K562 (cell line): Measurements from ENCODE around the gene COX4I2. TPM values are rescaled to one million over a fixed set of nuclear protein-coding genes. Genes with fewer than 3 reads are reported as not detected.

Experiments
- BDP1 ChIP-seq: IDR thresholded peaks from 3 replicates; pipeline ENCODE4 v1.6.1; 2011; ENCODE audit not compliant: insufficient read length, insufficient read depth
- CBFA2T2 ChIP-seq: fragments of 450-650 bp; conservative IDR thresholded peaks from 2 replicates; pipeline ENCODE4 v1.6.1; 2017; ENCODE audit warnings: mild to moderate bottlenecking
- CEBPG ChIP-seq, 3 experiments: fragments of 200-800 bp in 1 of 3; sonication (Bioruptor generic) in 1 of 3; sonication (generic) in 1 of 3; formaldehyde crosslinking in 1 of 3; IDR thresholded peaks in 2 of 3; conservative IDR thresholded peaks in 1 of 3; 2 replicates each; pipeline versions ENCODE4 v1.6.1 to v1.8.0; 2016 to 2022; ENCODE audit warnings: missing compliant biosample characterization in 2 of 3, missing genetic modification characterization in 2 of 3, mild to moderate bottlenecking in 1 of 3, missing genetic modification reagents in 1 of 3
- CTBP1 ChIP-seq: fragments of 450-650 bp; IDR thresholded peaks from 2 replicates; pipeline ENCODE4 v1.6.1; 2016; ENCODE audit warnings: borderline replicate concordance
- ELF1 ChIP-seq: fragments of 200-800 bp; sonication (Bioruptor generic); IDR thresholded peaks from 2 replicates; pipeline ENCODE4 v1.6.1; 2016; ENCODE audit warnings: missing genetic modification characterization, missing compliant biosample characterization
- ELF4 ChIP-seq: fragments of 450-650 bp; formaldehyde crosslinking; IDR thresholded peaks from 2 replicates; pipeline ENCODE4 v1.4.0; 2022; ENCODE audit warnings: missing genetic modification characterization
- EP300 ChIP-seq: IDR thresholded peaks from 2 replicates; pipeline ENCODE4 v1.6.1; 2012; ENCODE audit warnings: low read length, improper control_type of control experiment
- EP400 ChIP-seq: fragments of 450-650 bp; IDR thresholded peaks from 2 replicates; pipeline ENCODE4 v1.6.1; 2017; ENCODE audit warnings: antibody characterized with exemption, mild to moderate bottlenecking, moderate library complexity
- HDAC8 ChIP-seq: fragments of 450-650 bp; IDR thresholded peaks from 2 replicates; pipeline ENCODE4 v1.6.1; 2016; ENCODE audit warnings: mild to moderate bottlenecking, missing genetic modification characterization, moderate library complexity, missing compliant biosample characterization
- HSF4 ChIP-seq: fragments of 250-450 bp; sonication (Bioruptor Pico); IDR thresholded peaks from 2 replicates; pipeline ENCODE4 v2.1.2; 2022; ENCODE audit warnings: mild to moderate bottlenecking, moderate library complexity, borderline replicate concordance
- MAFG ChIP-seq: fragments of 450-650 bp; conservative IDR thresholded peaks from 2 replicates; pipeline ENCODE4 v1.6.1; 2016; ENCODE audit warnings: missing genetic modification characterization, missing compliant biosample characterization
- MAFK ChIP-seq: IDR thresholded peaks from 2 replicates; pipeline ENCODE4 v1.6.1; 2011; ENCODE audit warnings: low read length, improper control_type of control experiment
- PTRF ChIP-seq: fragments of 450-650 bp; IDR thresholded peaks from 2 replicates; pipeline ENCODE4 v1.6.1; 2016; ENCODE audit warnings: mild to moderate bottlenecking, missing genetic modification characterization, missing compliant biosample characterization
- RBBP5 ChIP-seq: fragments of 200-600 bp; sonication (generic); IDR thresholded peaks from 2 replicates; pipeline ENCODE4 v1.6.1; 2012; ENCODE audit warnings: borderline replicate concordance, mild to moderate bottlenecking, low read length, control low read depth, inconsistent platforms; ENCODE audit not compliant: insufficient read depth, poor library complexity, severe bottlenecking
- SRF ChIP-seq, 2 experiments: fragments of 250-450, 450-650 bp in 1 of 2; sonication (Bioruptor Pico) in 1 of 2; sonication (generic) in 1 of 2; formaldehyde crosslinking; IDR thresholded peaks; 2 replicates each; pipeline versions ENCODE4 v1.5.0 to v1.5.1; 2020 to 2022; ENCODE audit warnings: mild to moderate bottlenecking in 1 of 2, missing genetic modification reagents in 1 of 2
- TRIM24 ChIP-seq, 2 experiments: fragments of 450-650 bp; IDR thresholded peaks; 2 replicates each; pipeline ENCODE4 v1.6.1; 2016
- ZNF146 ChIP-seq: IDR thresholded peaks from one replicate; pipeline ENCODE4 v1.6.1; 2018; ENCODE audit warnings: missing compliant biosample characterization; ENCODE audit not compliant: unreplicated experiment
- ZNF354B ChIP-seq: fragments of 250-450 bp; sonication (Bioruptor Pico); IDR thresholded peaks from 2 replicates; pipeline ENCODE4 v1.4.0; 2020
- ZNF408 ChIP-seq: fragments of 250-450 bp; sonication (Bioruptor Pico); IDR thresholded peaks from 2 replicates; pipeline ENCODE4 v1.4.0; 2020; ENCODE audit warnings: low read depth, mild to moderate bottlenecking, moderate library complexity
- ZNF57 ChIP-seq: fragments of 450-650 bp; formaldehyde crosslinking; IDR thresholded peaks from 2 replicates; pipeline ENCODE4 v1.4.0; 2020; ENCODE audit warnings: mild to moderate bottlenecking, moderate library complexity
- polyA plus RNA-seq, 8 experiments: library from polyadenylated mRNA; depleted of rRNA in 4 of 8; stranded (reverse) in 5 of 8; unstranded in 3 of 8; fragments of >200 nt; fragmentation: Nextera tagmentation in 2 of 8; fragmentation: Illumina TruSeq in 1 of 8; extraction: Ambion mirVana in 2 of 8; extraction: Trizol in 1 of 8; gene quantifications; 2 replicates each; pipeline versions ENCODE4 v1.2.1 to v1.2.3, GENCODE V29; 2011 to 2014; ENCODE audit warnings: inconsistent platforms in 1 of 8, missing spikeins in 1 of 8
- total RNA-seq, 7 experiments: library from RNA; depleted of rRNA in 6 of 7; stranded (reverse); fragments of >200 nt in 6 of 7; fragmentation: Illumina TruSeq in 2 of 7; extraction: Trizol in 2 of 7; gene quantifications; 2 replicates each; pipeline versions ENCODE4 v1.2.1 to v1.2.3, GENCODE V29; 2011 to 2021; ENCODE audit warnings: low replicate concordance in 1 of 7
- TF ChIP-seq, protein P1 (sequence below): sonication (generic); formaldehyde crosslinking; IDR thresholded peaks from 2 replicates; pipeline ENCODE4 v1.8.1; 2023; ENCODE audit warnings: mild to moderate bottlenecking, missing genetic modification reagents
- TF ChIP-seq, protein P2 (sequence below): fragments of 450-650 bp; conservative IDR thresholded peaks from 2 replicates; pipeline ENCODE4 v1.6.1; 2016; ENCODE audit warnings: missing genetic modification characterization, low read depth, mild to moderate bottlenecking, control low read depth, missing compliant biosample characterization

Gene COX4I2
- total and polyA plus RNA-seq, 9 of the 15 experiments (the other 6 are each of a cell fraction or from before 2014, with no cell fraction given), result not detected

DNA sequence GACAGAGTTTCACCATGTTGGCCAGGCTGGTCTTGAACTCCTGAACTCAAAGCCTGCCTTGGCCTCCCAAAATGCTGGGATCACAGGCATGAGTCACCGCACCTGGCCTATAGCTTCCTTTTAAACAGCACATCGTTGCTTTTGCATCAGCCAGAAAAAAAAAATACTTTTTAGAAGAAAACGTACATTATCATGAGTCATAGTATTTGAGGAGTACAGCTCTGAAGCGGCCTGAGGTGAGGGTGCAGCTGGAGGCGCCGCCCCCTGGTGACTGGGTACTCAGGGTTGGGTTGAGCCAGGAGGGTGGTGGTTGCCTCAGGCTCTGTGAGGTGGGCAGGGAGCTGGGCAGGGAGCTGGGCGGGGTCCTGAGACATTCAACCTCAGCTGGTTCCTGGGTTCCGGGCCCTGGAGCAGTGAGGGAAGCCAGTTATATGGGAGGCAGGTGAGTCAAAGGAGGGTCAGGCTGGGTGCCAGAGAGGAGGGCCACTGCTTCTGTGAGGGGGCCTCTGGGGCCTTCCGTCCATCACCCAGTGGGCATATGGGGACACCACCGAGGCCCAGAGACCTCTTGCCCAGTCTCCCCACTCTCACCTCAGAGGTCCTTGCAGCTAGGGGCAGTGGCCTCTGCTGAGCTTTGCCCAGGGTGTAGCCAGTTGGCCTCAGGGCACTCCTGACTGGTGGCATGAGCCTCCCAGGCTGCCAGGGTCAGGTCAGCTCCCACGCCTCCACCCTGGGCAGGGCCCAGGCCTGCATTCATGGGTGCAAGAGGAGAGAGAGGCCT is 44.3 kb upstream of the COX4I2 start (continued):
- TF ChIP-seq HDAC8, result no peak
- TF ChIP-seq CBFA2T2, result no peak; the same call in 1 of the 2 replicates
- no peak for TF ChIP-seq HSF4 (CRISPR knock-in tag)
- TF ChIP-seq MAFG, result 0 out of 2 replicates have a peak, but pooled peaks have one; percentile 19
- 0 out of 2 replicates have a peak, but pooled peaks have one; percentile 5 for TF ChIP-seq MAFK
- peak; percentile 88 for TF ChIP-seq CEBPG (CRISPR knock-in tag; IDR thresholded peaks at IDR 0.05)
- peak in 1 of 2 experiments; percentile 56; a peak in 2 of 4 replicates for TF ChIP-seq CEBPG (tag; conservative IDR thresholded peaks at IDR 0.05 in 1 of 2, IDR thresholded peaks at IDR 0.05 in 1 of 2)
- no peak for TF ChIP-seq ELF1 (tag)
- 0 out of 2 replicates have a peak, but pooled peaks have one; percentile 29 for TF ChIP-seq CTBP1
- no peak for TF ChIP-seq ZNF57
- TF ChIP-seq SRF (CRISPR knock-in tag; IDR thresholded peaks at IDR 0.05), result no peak
- TF ChIP-seq ZNF354B, result no peak
- TF ChIP-seq EP300, result peak; percentile 42
- TF ChIP-seq ELF4 (CRISPR knock-in tag), result no peak
- TF ChIP-seq ZNF146, result no peak
- TF ChIP-seq PTRF, result no peak
- no peak for TF ChIP-seq RBBP5
- TF ChIP-seq BDP1, result no peak
- TF ChIP-seq TRIM24 (IDR thresholded peaks at IDR 0.05), result peak in 1 of 2 experiments; percentile 10; a peak in 1 of 4 replicates
- TF ChIP-seq, protein P1, sequence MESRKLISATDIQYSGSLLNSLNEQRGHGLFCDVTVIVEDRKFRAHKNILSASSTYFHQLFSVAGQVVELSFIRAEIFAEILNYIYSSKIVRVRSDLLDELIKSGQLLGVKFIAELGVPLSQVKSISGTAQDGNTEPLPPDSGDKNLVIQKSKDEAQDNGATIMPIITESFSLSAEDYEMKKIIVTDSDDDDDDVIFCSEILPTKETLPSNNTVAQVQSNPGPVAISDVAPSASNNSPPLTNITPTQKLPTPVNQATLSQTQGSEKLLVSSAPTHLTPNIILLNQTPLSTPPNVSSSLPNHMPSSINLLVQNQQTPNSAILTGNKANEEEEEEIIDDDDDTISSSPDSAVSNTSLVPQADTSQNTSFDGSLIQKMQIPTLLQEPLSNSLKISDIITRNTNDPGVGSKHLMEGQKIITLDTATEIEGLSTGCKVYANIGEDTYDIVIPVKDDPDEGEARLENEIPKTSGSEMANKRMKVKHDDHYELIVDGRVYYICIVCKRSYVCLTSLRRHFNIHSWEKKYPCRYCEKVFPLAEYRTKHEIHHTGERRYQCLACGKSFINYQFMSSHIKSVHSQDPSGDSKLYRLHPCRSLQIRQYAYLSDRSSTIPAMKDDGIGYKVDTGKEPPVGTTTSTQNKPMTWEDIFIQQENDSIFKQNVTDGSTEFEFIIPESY (CRISPR knock-in tag), result peak; percentile 8; the same call in 1 of the 2 replicates
- TF ChIP-seq, protein P2, sequence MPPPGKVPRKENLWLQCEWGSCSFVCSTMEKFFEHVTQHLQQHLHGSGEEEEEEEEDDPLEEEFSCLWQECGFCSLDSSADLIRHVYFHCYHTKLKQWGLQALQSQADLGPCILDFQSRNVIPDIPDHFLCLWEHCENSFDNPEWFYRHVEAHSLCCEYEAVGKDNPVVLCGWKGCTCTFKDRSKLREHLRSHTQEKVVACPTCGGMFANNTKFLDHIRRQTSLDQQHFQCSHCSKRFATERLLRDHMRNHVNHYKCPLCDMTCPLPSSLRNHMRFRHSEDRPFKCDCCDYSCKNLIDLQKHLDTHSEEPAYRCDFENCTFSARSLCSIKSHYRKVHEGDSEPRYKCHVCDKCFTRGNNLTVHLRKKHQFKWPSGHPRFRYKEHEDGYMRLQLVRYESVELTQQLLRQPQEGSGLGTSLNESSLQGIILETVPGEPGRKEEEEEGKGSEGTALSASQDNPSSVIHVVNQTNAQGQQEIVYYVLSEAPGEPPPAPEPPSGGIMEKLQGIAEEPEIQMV (tag), result no peak
- no peak for TF ChIP-seq ZNF408 (CRISPR knock-in tag)
- TF ChIP-seq EP400, result peak; percentile 51; the same call in 1 of the 2 replicates
